Islet of Langerhans (tissue), 1 donor: ENCODE data around the gene PGF.

Experiments
- FAIRE-seq: peaks from one replicate; lab custom pipeline; 2011; peaks lifted over from hg19 to GRCh38; lab: Jason Lieb, UNC

The PGF gene

GRCh38 chr14:74978416-74978947 is 23.1 kb upstream of the PGF start:
- no peak for FAIRE-seq

DNA sequence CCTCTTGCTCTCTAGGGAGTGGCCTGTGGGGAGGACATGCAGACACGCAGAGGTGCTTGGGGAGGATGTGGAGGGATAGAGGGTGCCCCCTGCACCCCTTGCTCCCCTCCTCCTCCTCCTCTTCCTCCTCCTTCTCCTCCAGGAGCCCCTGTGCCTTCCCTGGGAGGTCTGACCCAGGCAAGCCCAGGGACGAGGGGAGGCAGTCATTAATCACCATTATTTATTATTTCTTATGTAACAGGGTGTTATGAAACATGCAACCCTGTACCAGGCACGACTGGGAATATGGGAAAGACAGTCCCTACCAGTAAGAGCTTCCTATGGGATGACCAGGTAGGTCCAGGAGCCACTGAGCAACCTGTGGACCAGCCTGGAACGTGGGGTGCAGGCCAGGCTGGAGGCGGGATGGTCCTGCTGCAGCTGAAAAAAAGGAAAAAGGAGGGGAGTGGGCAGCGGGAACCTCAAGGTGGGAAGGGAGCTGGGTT is 22.5 kb upstream of the PGF start:
- FAIRE-seq: no peak

GRCh38 chr14:74977164-74977900 is 21.9 kb upstream of the PGF start:
- FAIRE-seq: no peak

- no peak for FAIRE-seq
These were observed 21.1 kb upstream of the PGF start for GRCh38 chr14:74976264-74977113.

DNA sequence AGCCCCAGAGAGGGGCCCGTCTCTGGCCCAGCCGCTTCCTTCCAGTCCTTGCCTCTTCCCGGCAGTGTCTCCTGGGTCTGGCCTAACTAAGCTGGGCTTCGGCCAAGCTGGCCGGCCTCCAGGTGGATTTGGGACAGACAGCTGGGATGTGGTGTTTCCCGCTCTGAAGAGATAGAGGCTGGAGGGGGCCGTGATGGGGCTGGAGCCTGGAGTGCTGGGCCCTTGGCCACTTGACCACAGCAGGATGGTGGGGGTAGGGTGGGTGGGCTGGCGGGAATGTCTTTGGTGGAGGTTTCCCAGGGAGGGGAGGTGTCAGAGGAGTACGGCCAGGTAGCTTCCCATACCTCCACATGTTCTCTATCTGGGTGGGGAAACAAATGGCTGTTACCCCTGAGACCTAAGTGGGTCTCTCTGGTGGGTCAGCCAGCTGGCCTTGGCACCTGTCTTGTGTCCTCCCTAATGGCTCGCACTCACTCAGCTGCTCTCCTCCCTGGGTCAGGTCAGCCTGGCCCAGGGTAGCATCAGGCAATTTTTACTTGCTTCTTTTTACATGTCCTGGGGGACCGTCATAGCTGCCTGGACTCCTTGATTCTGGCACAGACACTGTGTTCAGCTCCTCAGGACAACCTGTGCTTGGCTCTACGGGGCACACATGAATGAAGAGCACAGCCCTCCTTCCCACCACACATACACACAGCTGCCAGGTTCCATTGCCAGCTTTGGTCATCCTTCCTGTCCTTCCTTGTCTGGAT is 19.8 kb upstream of the PGF start:
- FAIRE-seq: no peak

DNA sequence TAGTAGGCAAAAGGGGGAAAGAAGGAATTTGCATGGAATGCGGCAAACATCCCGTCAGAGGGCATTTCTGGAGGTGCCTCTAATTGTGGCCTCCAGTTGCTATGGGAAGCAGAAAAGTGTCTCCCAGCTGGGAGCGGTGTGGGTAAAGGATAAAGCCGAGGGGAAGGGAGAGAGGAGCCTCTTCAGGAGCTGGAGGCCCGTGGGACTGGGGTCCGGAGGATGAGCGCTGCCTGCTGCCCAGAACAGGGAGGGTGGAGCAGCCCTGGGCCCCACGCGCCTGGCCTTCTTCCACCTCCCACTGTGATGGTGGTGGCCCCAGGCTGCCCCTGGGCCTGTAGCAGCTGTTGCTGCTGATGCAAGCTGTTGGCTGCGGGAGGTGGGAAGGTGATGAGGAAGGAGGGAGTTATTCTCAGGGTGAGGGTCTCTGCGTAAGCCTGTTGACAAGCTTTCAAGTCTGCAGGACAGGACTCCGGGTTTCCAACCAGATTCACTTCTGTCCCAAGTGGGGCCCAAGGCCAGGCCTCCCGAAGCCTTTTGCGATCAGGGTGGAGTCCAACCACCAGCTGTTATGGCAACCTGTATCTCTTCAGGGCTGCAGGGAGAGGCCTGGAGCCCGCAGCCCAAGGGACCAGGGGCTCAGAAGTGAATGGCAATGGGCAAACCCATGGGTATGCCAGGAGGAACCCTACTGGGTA is 19.1 kb upstream of the PGF start:
- no peak for FAIRE-seq

DNA sequence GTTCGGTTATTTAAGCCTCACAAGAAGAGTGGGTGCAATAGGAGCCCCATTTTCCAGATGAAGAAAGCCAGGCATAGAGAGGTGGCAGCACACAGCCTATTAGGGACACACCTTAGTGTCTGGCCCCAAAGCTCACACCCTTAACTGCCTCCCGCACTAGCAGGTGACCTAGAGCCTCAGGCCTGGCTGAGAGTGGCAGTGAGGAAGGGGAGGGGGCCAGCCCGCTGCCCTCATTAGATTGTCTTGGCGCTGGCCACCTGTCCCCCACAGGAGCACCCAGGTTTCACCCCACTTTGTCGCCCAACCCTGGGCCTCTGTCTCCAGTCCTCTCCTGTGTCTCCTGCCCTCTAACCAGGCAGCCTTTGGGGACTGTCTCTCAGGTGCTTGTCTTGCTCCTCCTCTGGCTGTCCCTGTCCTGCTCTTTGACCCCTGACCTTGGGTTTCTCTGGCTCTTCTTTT is 18.5 kb upstream of the PGF start:
- FAIRE-seq: no peak

GRCh38 chr14:74973003-74973653 is 17.7 kb upstream of the PGF start:
- FAIRE-seq: no peak

DNA sequence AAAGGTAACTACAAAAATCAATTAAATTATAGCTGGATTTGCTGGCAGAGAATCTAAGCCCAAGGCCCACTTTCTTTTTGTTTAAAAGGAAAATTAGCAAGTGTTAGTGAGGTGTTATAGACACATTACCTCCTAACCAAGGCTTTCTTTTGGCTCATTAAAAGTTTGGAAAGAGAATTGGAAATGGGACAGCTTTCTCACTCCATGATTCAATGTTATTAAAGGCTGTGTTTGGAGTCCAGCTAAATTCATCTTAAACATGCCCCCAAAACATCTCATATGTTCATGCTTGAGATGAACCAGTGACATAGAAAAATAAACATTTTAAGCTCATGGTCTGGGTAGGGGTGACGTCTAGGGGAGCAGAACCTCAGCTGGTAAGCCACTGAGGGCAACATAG is 13.4 kb upstream of the PGF start:
- FAIRE-seq: no peak

DNA sequence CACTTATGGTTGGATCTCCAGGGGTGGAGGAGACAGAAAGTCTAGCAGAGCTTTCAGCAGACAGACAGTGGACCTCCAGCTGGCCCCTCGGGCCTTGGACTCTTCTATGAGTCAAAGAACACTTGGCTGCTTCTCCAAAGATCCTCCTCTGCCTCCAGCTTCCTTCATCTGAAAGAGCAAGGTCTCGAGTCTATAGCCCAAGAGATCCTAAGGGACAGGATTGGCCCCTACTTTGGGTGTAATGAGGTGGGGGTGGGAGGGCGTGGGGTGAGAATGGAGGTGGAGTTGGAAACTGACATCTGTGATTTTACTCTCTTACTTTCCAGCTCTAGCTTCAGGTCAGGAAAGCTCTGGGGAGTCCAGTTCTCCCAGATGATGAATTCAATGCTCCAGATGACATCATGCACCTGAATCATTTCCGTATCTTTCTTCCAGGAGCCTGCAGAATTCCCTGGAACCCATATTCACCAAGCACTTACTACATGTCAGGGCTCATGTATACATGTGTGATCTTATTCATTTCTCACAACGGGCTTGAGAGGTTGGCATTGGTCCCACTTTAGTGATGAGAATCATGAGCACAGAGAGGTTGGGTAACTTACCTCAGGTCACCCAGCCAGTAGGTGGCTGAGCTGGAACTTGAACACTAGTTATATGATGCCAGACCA is 10.2 kb upstream of the PGF start:
- no peak for FAIRE-seq

DNA sequence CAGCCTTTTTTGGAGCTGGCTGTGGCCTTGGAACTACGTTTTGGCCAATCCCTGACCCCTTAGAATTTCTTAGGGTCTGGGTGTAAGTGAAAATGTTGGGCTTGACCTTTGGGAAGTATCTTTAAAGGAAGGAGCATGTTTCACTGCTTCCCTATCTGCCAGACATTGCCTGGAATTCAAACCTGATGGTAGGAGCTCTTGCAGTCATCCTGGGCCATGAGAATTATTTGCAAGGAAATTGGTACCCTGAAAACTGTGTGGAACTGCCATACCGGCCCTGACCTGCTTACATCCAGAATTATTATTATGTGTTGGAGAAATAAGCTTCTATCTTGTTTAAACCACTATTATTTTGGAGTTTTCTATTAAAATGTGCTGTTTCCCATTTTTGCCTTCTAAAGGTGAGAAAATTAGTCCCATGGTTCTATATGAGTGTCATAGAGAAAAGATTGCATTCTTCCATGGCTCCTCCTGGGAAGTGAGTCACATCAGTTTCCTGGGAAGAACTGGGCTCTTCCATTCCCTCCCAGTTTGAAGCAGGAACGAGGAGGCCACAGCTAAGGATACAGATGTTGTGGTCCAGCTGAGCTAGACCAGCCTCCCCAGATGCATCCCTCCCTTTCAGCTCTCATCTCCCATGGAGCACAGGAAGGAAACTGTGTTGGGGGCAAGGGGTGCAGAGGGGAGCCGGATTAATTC is 9.5 kb upstream of the PGF start:
- FAIRE-seq: no peak

- no peak for FAIRE-seq
These were observed 8.4 kb upstream of the PGF start for GRCh38 chr14:74963705-74964271.

DNA sequence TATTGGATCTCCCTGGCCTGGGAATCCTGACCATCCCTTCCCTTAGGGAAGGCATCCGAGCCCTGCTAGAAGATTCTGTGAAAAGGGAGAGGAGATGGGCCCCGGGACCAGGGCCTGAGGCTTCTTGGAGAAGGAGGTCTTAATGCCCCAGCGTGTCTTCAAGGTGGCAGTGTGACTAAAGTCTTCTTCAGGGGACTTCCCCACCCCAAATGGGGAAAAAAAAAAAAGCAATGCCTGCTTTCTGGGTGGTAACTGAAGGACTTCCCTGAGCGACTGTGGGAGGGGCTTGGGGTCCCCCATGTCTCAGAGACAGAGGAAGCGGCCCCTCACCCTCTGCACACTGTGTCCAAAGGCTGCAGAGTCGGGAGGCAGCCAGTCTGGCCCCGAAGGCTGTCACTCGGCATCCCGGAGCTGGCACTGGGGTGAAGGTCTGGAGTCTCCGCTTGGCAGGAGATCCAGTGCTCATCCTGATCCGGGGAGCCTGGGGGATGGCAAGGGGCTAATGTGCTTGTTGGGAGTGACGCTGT is 7.8 kb upstream of the PGF start:
- FAIRE-seq: no peak

- no peak for FAIRE-seq
These were observed 7.1 kb upstream of the PGF start for GRCh38 chr14:74962493-74962892.

- FAIRE-seq: no peak
These were observed 6.6 kb upstream of the PGF start for GRCh38 chr14:74962046-74962445.

DNA sequence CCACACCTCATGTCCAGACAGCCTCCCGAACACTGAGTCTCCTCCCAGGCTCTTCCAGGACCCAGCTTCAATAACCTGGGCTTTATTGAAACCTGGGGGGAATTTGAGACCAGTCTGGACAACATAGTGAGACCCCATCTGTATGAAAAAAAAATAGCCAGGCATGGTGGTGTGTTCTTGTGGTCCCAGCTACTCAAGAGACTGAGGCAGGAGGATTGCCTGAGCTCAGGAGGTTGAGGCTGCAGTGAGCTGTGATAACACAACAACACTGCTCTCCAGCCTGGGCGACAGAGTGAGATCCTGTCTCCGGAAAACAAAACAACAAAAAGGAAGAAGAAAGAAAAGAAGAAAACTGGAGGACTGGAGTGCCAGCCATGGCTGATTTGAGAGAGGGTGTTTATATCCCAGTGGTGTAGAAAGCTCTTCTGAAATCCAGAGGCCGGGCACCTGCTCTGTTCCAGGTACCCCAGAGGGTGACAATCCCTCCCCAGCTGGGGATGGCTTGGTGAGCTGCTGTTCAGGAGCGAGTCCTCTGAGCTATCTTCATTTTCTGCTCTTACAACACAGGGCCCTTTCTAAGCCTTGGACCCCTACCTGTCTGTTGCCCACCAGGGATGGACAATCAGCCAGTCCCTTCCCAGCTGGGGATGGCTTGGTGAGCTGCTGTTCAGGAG is 6.0 kb upstream of the PGF start:
- FAIRE-seq: no peak

DNA sequence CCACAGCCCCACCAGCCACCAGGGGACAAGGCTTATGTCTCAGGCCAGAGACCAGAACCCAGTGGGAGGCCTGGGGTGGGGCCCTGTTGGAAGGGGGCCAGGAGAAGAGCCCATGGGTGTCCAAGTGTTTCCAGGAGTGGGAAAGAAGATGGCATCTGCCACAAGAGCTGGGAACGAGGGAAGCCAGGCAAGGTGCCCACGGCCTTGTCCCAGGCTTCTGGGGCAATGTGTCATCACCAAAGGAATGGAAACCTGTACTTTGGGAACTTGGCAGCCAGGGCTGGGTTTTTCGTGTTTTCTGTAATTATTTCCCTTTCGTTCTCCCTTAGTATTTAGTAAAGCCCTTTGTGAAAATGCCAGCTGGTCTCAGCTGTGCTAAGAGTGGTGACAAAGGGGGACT is 5.3 kb upstream of the PGF start:
- FAIRE-seq: no peak

GRCh38 chr14:74959596-74960180 is 4.3 kb upstream of the PGF start:
- FAIRE-seq: no peak
